ENCODE data around the gene HDDC3.

HDDC3 gene

DNA sequence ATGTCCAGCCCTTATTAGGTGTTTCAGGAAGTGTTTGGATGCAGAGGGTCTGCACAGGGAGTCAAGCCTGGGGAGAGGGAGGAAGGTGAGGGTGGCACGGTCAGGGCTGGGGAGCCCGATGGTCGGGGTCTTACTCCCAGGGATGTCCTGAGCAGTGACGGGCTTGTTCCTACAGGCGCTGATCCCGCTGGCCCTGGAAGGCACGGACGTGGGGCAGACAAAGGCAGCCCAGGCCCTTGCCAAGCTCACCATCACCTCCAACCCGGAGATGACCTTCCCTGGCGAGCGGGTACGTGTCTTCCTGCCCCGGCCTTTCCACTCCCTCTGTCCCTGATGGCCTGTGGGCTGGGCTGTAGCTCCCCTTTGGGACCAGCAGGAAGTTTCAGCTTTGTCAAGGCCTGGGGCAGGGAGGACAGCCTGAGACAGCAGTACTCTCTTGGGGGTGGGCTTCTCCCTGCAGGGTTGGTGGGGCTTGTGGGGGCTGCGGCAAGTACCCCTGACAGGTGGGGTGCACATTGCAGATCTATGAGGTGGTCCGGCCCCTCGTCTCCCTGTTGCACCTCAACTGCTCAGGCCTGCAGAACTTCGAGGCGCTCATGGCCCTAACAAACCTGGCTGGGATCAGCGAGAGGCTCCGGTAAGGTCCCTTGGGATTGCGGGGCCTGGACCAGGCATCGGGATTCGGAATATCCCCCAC lies 17.8 kb upstream of the HDDC3 start:
- H3K36me3 ChIP-seq (ENCODE audit: control insufficient read depth, insufficient read depth, low read length), result no peaks in the 10 kb centered on the region
- no peaks in the 10 kb centered on the region for H3K9me3 ChIP-seq (ENCODE audit: control insufficient read depth, low read length)
- no peaks in the 10 kb centered on the region for H3K27me3 ChIP-seq (ENCODE audit: control insufficient read depth, insufficient read depth, low read length)
- H3K4me3 ChIP-seq (ENCODE audit: low read length), result no peak overlapping the region
- H3K9ac ChIP-seq (ENCODE audit: low read length), result no peak overlapping the region
- peaks cover 11% of the 10 kb centered on the region for H3K4me1 ChIP-seq (ENCODE audit: control insufficient read depth, insufficient read depth, low read length)

DNA sequence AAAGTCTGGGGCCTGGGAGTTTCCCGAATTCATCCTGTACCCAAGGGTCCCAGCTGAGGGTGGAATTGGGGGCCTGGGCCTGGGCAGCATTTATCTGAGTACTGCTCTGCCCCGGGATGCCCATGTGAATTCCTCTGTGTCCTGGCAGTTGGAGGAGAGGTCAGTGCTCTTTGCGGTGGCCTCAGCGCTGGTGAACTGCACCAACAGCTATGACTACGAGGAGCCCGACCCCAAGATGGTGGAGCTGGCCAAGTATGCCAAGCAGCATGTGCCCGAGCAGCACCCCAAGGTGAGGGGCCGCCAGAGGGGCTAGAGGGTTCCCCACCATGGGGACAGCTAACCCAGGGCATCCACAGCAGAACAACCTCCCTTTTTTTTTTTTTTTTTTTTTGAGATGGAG lies 16.2 kb upstream of the HDDC3 start:
- Histone ChIP-seq H3K9me3 (ENCODE audit: control insufficient read depth, low read length) (no peaks in the 10 kb centered on the region), H3K4me3 (ENCODE audit: low read length) (no peak overlapping the region), H3K36me3 (ENCODE audit: control insufficient read depth, insufficient read depth, low read length) (no peaks in the 10 kb centered on the region), H3K27me3 (ENCODE audit: control insufficient read depth, insufficient read depth, low read length) (no peaks in the 10 kb centered on the region), H3K9ac (ENCODE audit: low read length) (no peak overlapping the region), H3K4me1 (ENCODE audit: control insufficient read depth, insufficient read depth, low read length) (peaks cover 9% of the 10 kb centered on the region)

DNA sequence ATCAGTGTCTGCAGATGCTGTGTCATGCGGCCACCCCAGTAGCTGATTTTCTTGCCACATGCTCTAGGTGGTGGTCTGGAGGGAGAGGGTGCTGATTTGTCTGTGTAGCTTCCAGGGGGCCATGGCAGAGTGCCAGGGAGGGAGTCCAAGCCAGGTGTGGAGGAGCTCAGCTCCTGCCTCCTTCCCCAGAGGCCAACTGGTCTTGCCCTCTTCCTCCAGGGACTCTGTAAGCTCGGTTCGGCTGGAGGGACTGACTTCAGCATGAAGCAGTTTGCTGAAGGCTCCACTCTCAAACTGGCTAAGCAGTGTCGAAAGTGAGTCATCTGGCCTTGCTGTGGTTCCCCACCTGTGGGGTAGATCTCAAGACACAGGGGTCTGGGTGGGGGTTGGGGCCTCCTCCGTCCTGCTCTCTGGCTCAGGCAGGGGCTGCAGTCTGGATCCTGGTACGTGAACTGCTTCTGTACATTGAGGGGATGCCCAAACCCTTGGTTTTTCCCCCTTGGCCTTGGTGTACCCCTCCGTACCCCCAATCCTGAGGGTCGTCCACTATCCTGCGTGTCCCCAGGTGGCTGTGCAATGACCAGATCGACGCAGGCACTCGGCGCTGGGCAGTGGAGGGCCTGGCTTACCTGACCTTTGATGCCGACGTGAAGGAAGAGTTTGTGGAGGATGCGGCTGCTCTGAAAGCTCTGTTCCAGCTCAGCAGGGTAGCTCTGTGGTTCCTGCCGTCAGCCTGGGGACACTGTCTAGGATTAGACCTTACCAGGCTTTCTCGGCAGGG lies 15.4 kb upstream of the HDDC3 start:
- H3K9ac ChIP-seq (ENCODE audit: low read length), result no peak overlapping the region
- no peaks in the 10 kb centered on the region for H3K27me3 ChIP-seq (ENCODE audit: control insufficient read depth, insufficient read depth, low read length)
- H3K4me3 ChIP-seq (ENCODE audit: low read length), result no peak overlapping the region
- H3K4me1 ChIP-seq (ENCODE audit: control insufficient read depth, insufficient read depth, low read length), result peaks cover 9% of the 10 kb centered on the region
- no peaks in the 10 kb centered on the region for H3K36me3 ChIP-seq (ENCODE audit: control insufficient read depth, insufficient read depth, low read length)
- H3K9me3 ChIP-seq (ENCODE audit: control insufficient read depth, low read length), result no peaks in the 10 kb centered on the region

DNA sequence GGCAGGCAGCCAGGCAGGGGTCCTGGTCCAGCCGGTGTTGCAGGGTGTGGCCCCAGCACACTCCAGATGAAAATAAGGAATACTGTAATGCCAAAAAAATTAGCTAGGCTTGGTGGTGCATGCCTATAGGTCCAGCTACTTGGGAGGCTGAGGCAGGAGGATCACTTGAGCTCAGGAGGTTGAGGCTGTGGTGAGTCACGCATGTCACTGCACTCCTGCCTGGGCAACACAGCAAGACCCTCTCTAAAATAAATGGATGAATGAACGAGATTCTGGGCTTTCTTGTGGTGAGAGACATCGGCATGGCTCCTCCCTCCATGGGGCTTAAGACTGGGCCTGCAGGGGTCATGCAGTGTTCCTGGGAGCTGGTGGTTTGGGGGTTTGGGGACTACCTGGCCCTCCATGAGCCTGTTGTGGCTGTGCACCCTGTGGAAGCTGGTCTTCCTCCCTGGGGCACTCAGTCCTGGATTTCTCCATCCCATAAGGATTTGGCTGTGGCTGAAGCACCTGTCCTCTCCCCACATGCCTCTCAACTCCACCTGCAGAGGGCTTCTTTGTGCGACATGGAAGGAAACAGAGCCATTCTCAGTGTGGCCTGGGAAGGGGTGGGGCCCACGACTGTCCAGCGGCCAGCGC lies 14.7 kb upstream of the HDDC3 start:
- Histone ChIP-seq H3K36me3 (ENCODE audit: control insufficient read depth, insufficient read depth, low read length) (no peaks in the 10 kb centered on the region), H3K9ac (ENCODE audit: low read length) (no peak overlapping the region), H3K4me1 (ENCODE audit: control insufficient read depth, insufficient read depth, low read length) (peaks cover 9% of the 10 kb centered on the region), H3K4me3 (ENCODE audit: low read length) (no peak overlapping the region), H3K9me3 (ENCODE audit: control insufficient read depth, low read length) (no peaks in the 10 kb centered on the region), H3K27me3 (ENCODE audit: control insufficient read depth, insufficient read depth, low read length) (no peaks in the 10 kb centered on the region)

DNA sequence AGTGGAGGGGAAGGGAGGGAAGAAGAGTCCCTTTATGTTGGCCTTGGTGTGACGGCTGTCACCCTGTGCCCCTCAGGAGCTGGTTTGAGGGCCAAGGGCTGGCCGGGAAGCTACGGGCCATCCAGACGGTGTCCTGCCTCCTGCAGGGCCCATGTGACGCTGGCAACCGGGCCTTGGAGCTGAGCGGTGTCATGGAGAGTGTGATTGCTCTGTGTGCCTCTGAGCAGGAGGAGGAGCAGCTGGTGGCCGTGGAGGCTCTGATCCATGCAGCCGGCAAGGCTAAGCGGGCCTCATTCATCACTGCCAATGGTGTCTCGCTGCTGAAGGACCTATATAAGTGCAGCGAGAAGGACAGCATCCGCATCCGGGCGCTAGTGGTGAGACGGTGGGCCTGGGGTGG lies 14.2 kb upstream of the HDDC3 start:
- Histone ChIP-seq H3K36me3 (ENCODE audit: control insufficient read depth, insufficient read depth, low read length) (no peaks in the 10 kb centered on the region), H3K9ac (ENCODE audit: low read length) (no peak overlapping the region), H3K9me3 (ENCODE audit: control insufficient read depth, low read length) (no peaks in the 10 kb centered on the region), H3K4me3 (ENCODE audit: low read length) (no peak overlapping the region), H3K4me1 (ENCODE audit: control insufficient read depth, insufficient read depth, low read length) (peaks cover 9% of the 10 kb centered on the region), H3K27me3 (ENCODE audit: control insufficient read depth, insufficient read depth, low read length) (no peaks in the 10 kb centered on the region)

DNA sequence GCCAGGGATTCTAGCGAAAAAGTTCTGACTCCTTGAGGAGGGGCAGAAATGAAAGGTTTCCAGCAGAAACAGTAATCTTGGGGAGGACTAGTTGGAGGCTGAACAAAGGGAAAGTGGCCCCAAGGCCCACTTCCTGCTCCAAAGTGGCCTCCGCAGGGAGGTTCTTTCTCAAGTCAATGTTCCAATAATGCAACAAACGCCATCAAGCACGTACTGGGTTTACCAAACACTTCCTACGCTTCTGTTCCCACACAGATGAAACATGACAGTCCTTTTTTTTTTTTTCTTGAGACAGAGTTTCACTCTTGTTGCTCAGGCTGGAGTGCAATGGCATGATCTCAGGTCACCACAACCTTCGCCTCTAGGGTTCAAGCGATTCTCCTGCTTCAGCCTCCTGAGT lies 12.7 kb upstream of the HDDC3 start:
- Histone ChIP-seq H3K4me3 (ENCODE audit: low read length) (no peak overlapping the region), H3K4me1 (ENCODE audit: control insufficient read depth, insufficient read depth, low read length) (peaks cover 9% of the 10 kb centered on the region), H3K36me3 (ENCODE audit: control insufficient read depth, insufficient read depth, low read length) (peaks cover 9% of the 10 kb centered on the region), H3K27me3 (ENCODE audit: control insufficient read depth, insufficient read depth, low read length) (no peaks in the 10 kb centered on the region), H3K9me3 (ENCODE audit: control insufficient read depth, low read length) (no peaks in the 10 kb centered on the region), H3K9ac (ENCODE audit: low read length) (no peak overlapping the region)

DNA sequence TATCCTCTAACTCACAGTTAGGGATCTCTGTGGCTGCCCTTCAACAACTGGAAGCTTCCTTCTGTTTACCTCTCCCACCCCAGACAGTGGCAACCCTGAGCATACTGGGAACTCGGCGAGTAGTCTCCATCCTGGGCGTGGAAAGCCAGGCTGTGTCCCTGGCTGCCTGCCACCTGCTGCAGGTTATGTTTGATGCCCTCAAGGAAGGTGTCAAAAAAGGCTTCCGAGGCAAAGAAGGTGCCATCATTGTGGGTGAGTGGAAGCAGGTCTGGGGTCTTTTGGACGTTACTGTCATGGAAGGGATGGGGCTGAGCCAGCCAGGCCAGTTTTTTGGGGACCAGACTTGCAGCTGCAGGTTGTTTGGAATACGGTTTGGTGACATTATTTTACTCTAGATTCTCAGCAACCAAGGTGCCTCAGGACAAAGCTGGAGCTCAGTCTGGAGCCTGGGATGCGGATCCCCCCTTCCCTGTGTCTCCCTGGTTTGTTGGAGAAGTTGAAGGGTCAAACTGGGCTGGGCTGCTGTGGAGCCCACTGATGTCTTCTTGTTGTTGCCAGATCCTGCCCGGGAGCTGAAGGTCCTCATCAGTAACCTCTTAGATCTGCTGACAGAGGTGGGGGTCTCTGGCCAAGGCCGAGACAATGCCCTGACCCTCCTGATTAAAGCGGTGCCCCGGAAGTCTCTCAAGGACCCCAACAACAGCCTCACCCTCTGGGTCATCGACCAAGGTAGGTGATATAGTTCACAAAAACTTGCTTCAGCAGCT lies 10.2 kb upstream of the HDDC3 start:
- no peak overlapping the region for H3K9ac ChIP-seq (ENCODE audit: low read length)
- peaks cover 20% of the 10 kb centered on the region for H3K36me3 ChIP-seq (ENCODE audit: control insufficient read depth, insufficient read depth, low read length)
- no peaks in the 10 kb centered on the region for H3K4me1 ChIP-seq (ENCODE audit: control insufficient read depth, insufficient read depth, low read length)
- no peaks in the 10 kb centered on the region for H3K9me3 ChIP-seq (ENCODE audit: control insufficient read depth, low read length)
- no peak overlapping the region for H3K4me3 ChIP-seq (ENCODE audit: low read length)
- H3K27me3 ChIP-seq (ENCODE audit: control insufficient read depth, insufficient read depth, low read length), result no peaks in the 10 kb centered on the region

DNA sequence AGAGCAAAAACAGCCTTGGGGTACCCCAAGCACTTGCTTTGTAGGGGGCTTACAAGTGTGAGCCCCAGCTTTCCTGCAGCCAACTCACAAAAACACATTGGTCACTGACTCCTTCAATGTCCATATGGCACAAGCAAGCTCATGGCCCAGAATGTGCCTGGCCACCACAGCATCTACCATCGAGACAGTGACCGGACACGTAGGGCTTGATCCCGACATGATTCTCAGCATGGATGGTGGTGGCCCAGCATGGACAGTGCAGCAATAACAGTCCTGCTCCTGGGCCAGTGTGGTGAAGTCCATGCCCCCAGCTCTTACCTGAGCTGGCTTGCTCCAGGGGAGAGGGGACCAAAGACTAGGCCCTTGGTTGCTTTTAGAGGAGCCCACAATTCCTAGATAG lies 8.7 kb upstream of the HDDC3 start:
- peaks cover 5% of the 10 kb centered on the region for H3K4me1 ChIP-seq (ENCODE audit: control insufficient read depth, insufficient read depth, low read length)
- H3K9ac ChIP-seq (ENCODE audit: low read length), result no peak overlapping the region
- peaks cover 24% of the 10 kb centered on the region for H3K36me3 ChIP-seq (ENCODE audit: control insufficient read depth, insufficient read depth, low read length)
- H3K27me3 ChIP-seq (ENCODE audit: control insufficient read depth, insufficient read depth, low read length), result no peaks in the 10 kb centered on the region
- no peak overlapping the region for H3K4me3 ChIP-seq (ENCODE audit: low read length)
- H3K9me3 ChIP-seq (ENCODE audit: control insufficient read depth, low read length), result no peaks in the 10 kb centered on the region

DNA sequence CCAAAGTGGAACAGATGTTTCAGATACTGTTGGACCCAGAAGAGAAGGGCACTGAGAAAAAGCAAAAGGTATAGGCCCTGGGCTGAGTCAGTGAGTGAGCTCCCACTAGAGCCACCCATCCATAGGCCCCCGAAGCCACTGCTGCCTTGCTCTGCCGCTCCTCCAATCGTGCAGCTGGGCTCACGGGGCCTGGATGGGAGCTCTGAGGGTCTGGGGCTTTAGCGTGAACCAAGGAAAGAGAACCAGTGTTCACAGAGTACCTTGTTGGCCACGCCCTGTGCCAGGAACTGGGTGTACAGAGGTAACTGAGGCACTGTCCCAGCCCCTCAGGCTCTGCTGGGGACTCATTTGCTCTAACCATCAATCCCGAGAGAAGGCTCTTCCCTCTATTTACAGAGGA lies 7.4 kb upstream of the HDDC3 start:
- Histone ChIP-seq H3K9me3 (ENCODE audit: control insufficient read depth, low read length) (no peaks in the 10 kb centered on the region), H3K4me3 (ENCODE audit: low read length) (no peak overlapping the region), H3K4me1 (ENCODE audit: control insufficient read depth, insufficient read depth, low read length) (peaks cover 11% of the 10 kb centered on the region), H3K27me3 (ENCODE audit: control insufficient read depth, insufficient read depth, low read length) (no peaks in the 10 kb centered on the region), H3K36me3 (ENCODE audit: control insufficient read depth, insufficient read depth, low read length) (peaks cover 24% of the 10 kb centered on the region), H3K9ac (ENCODE audit: low read length) (no peak overlapping the region)

DNA sequence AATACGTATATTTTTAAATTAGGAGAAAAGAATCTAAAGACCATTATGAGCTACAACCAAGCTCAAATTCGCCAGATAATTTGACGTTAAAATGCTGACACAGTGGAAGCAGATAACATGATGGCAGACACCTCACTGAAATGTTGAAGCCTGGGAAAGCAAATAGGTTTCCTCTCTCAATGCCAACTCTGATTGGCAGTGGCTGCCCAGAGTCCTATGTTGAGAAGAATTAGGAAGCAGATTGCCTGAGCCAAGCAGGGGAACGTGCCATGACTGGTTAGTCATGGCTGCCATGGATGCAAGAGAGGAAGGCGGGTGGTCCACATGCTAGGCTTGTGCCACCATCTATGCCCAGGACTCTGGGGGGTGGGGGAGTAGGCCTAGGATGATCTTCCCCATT lies 5.9 kb upstream of the HDDC3 start:
- no peak overlapping the region for H3K4me3 ChIP-seq (ENCODE audit: low read length)
- H3K36me3 ChIP-seq (ENCODE audit: control insufficient read depth, insufficient read depth, low read length), result peaks cover 24% of the 10 kb centered on the region
- no peak overlapping the region for H3K9ac ChIP-seq (ENCODE audit: low read length)
- H3K9me3 ChIP-seq (ENCODE audit: control insufficient read depth, low read length), result no peaks in the 10 kb centered on the region
- no peaks in the 10 kb centered on the region for H3K27me3 ChIP-seq (ENCODE audit: control insufficient read depth, insufficient read depth, low read length)
- H3K4me1 ChIP-seq (ENCODE audit: control insufficient read depth, insufficient read depth, low read length), result peaks cover 20% of the 10 kb centered on the region

DNA sequence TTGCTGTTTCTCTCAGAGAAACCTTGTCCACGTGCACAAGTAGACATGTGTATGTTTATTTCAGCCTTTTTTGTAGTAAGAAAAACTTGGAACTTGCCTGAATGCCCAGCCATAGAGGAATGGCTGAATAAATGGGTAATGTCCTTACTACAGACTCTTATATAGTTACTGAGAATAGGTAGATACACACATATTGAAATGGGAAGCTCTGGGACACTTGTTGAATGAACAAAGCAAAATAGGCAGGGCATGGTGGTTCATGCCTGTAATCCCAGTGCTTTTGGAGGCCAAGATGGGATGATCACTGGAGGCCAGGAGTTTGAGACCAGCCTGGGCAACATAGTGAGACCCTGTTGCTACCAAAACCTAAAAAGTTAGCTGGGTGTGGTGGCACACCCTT lies 4.5 kb upstream of the HDDC3 start:
- Histone ChIP-seq H3K27me3 (ENCODE audit: control insufficient read depth, insufficient read depth, low read length) (no peaks in the 10 kb centered on the region), H3K4me1 (ENCODE audit: control insufficient read depth, insufficient read depth, low read length) (peaks cover 25% of the 10 kb centered on the region), H3K9ac (ENCODE audit: low read length) (no peak overlapping the region), H3K36me3 (ENCODE audit: control insufficient read depth, insufficient read depth, low read length) (peaks cover 24% of the 10 kb centered on the region), H3K9me3 (ENCODE audit: control insufficient read depth, low read length) (no peaks in the 10 kb centered on the region), H3K4me3 (ENCODE audit: low read length) (no peak overlapping the region)
